HL-60 (cell line): ENCODE results near the gene LATS1.

ENCODE experiments used
- CTCF ChIP-seq: IDR thresholded peaks from one replicate; pipeline ENCODE4 v1.5.1; 2011; ENCODE audit warnings: low read length, control low read depth, inconsistent platforms; ENCODE audit not compliant: insufficient read depth
- POLR2AphosphoS5 ChIP-seq: IDR thresholded peaks from 2 replicates; pipeline ENCODE4 v1.6.1; 2012; ENCODE audit warnings: low read depth
- REST ChIP-seq: IDR thresholded peaks from 2 replicates; pipeline ENCODE4 v1.6.1; 2012; ENCODE audit warnings: low read depth; ENCODE audit not compliant: insufficient replicate concordance

GRCh38 chr6:149717255-149717587 lies 680 bp downstream of the LATS1 start:
- TF ChIP-seq POLR2AphosphoS5 (no peak), CTCF (no peak), REST (no peak)
